HG03159 (cell line): ENCODE data around the gene FCGR3A.
A peak's percentile ranks its signal among the peaks of the same experiment; 100 is the strongest.
"Not testable (repeated sequence)": the region's sequence is repeated elsewhere in the genome, so short reads cannot be mapped to it uniquely, and the experiment has no call there.

ENCODE experiments used
- ATAC-seq: cut with Tn5 transposase; IDR thresholded peaks from one replicate; pipeline ENCODE4 v1.9.1; 2021; ENCODE audit warnings: mild to moderate bottlenecking, moderate library complexity; ENCODE audit not compliant: unreplicated experiment

FCGR3A gene

GRCh38 chr1:161557506-161558450, 8.2 kb upstream of the FCGR3A start:
- ATAC-seq: not testable (repeated sequence)

- ATAC-seq: not testable (repeated sequence)
Measured at GRCh38 chr1:161556990-161557389, 7.4 kb upstream of the FCGR3A start.

GRCh38 chr1:161556143-161556542, 6.5 kb upstream of the FCGR3A start:
- ATAC-seq: not testable (repeated sequence)

GRCh38 chr1:161554815-161555417, 5.3 kb upstream of the FCGR3A start:
- not testable (repeated sequence) for ATAC-seq

- ATAC-seq: not testable (repeated sequence)
Measured at GRCh38 chr1:161554340-161554739, 4.7 kb upstream of the FCGR3A start.

- ATAC-seq: not testable (repeated sequence)
Measured at GRCh38 chr1:161553631-161554030, 4.0 kb upstream of the FCGR3A start.

GRCh38 chr1:161550942-161551341, 1.3 kb upstream of the FCGR3A start:
- ATAC-seq: not testable (repeated sequence)

GRCh38 chr1:161548749-161549406, 740 bp downstream of the FCGR3A start:
- ATAC-seq: not testable (repeated sequence)

GRCh38 chr1:161547995-161548741, 1.4 kb downstream of the FCGR3A start:
- ATAC-seq: not testable (repeated sequence)

- ATAC-seq: not testable (repeated sequence)
Measured at GRCh38 chr1:161545005-161545731, 4.5 kb downstream of the FCGR3A start.

- ATAC-seq: not testable (repeated sequence)
Measured at GRCh38 chr1:161543125-161543524, 6.5 kb downstream of the FCGR3A start.

GRCh38 chr1:161542091-161542559, 7.5 kb downstream of the FCGR3A start:
- ATAC-seq: peak; percentile 53

- peak; percentile 33 for ATAC-seq
Measured at GRCh38 chr1:161540570-161540960, 9.1 kb downstream of the FCGR3A start.

GRCh38 chr1:161539731-161540569, 9.7 kb downstream of the FCGR3A start:
- peak; percentile 47 for ATAC-seq

GRCh38 chr1:161538925-161539479, 10.6 kb downstream of the FCGR3A start:
- not testable (repeated sequence) for ATAC-seq

GRCh38 chr1:161537068-161537669, 12.4 kb downstream of the FCGR3A start:
- ATAC-seq: not testable (repeated sequence)

- ATAC-seq: not testable (repeated sequence)
Measured at GRCh38 chr1:161532644-161533567, 16.7 kb downstream of the FCGR3A start.
